HG03457 (cell line): Measurements from ENCODE around the gene CROCC.
"Not testable (repeated sequence)": the region's sequence is repeated elsewhere in the genome, so short reads cannot be mapped to it uniquely, and the experiment has no call there.

Experiments used
- ATAC-seq: cut with Tn5 transposase; IDR thresholded peaks from one replicate; pipeline ENCODE4 v1.9.1; 2021; ENCODE audit warnings: moderate number of reproducible peaks; ENCODE audit not compliant: unreplicated experiment

Gene CROCC

GRCh38 chr1:16921391-16922185 is at the start of gene CROCC:
CROCC (plus strand) TSS chr1:16921931; CDS start chr1:16922019, 88 bp downstream.
- ATAC-seq: no peak

DNA sequence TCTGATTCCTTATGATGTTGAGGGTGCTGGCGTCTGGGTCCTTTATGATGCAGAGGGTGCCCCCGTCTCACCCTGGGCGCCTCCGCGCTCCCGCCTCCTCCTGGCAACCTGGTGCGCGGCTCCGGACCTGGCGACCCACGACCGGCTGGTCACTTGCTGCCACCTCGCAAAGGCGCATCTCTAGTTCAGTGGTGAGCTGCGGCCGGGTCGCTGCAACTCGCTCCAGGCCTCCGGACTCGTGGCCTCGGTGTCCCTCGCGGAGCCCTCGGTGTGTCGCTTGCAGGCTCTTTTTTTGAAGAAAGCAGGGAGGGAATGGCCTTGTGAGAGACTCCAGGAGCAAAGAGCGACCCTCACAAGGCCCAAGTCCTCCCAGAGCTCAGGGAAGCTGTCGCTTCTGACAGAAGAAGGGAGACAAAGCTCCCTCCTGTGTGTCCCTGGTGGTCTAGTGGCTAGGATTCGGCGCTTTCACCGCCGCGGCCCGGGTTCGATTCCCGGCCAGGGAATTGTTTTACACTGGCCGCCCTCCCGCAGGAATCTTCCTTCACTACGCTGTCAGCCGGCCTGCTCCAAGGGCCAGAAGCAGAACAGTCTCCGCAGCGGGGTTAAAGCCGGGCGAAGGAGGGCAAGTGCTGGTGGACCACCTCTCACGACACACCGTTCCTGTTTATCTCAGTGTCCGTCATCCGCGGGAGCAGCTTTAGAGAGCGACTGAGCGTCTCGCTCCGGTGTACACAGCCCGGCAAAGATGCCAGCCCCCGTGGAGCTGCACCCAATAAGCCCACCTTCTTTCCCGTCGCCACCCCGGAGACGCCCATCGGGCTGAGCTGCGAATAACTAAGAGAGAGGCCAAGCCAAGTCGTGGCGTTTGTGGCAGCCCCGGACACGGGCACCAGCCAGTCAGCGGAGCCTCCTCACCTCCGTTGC is 49.3 kb upstream of the CROCC start:
- not testable (repeated sequence) for ATAC-seq

DNA sequence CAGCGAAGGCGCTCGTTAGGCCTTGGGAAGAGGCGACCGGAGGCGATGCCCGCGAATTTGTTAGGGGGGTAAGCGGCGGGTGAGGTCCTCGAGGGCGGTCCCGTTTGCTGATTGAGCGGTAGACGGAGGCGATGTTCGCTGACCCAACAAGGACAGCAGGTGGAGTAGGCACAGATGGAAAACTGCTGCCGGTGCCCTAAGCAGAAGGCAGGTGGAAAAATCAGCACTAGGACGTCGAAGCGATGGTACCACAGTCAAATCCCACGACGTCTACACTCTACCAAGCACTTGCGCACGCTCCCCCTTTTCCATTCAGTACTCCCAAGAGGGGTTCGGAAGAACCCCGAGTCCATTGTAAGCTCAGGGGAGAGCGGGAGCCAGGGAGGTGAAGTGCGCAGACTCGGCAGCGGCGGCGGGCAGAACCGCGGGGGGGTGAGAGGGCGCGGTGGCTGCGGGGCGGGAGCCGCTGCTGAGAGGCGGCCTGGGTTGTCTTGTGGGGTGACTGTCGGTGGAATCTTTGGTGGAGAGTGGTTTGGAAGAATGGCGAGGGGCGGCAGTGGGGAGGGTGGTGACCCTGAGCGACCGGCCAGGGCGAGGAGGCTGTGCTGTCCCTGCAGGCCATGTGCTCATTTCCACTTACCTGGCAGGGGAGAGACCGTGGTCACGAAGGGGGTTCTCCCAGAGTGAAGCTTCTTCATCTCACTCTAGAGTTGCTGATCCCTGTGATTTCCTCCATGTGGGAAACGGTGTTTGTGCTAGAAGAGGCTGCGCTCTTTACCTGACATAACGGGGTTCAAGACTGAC is 48.5 kb upstream of the CROCC start:
- not testable (repeated sequence) for ATAC-seq

GRCh38 chr1:16874968-16875765 is 46.6 kb upstream of the CROCC start:
- not testable (repeated sequence) for ATAC-seq

DNA sequence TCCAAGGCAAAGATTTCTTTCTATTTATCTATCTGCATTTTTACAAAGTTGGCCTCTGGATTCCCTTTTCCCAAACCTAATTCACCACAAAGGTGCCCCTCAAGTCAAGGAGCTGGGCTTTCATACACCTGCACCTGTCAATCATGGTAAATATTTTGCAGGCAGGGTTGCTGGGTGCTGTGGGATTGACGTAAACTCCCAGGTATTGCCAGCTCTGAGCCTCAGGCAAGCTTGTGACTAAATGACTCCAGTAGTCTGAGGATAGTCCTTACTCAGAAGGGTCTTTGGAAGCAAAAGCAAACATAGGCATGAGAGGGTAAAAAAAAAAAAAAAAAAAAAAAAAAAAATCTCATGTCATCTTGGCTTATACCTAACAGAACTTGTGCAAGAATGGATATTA is 40.0 kb upstream of the CROCC start:
- not testable (repeated sequence) for ATAC-seq

- ATAC-seq: no peak
These were observed 38.7 kb upstream of the CROCC start for GRCh38 chr1:16882986-16883385.

DNA sequence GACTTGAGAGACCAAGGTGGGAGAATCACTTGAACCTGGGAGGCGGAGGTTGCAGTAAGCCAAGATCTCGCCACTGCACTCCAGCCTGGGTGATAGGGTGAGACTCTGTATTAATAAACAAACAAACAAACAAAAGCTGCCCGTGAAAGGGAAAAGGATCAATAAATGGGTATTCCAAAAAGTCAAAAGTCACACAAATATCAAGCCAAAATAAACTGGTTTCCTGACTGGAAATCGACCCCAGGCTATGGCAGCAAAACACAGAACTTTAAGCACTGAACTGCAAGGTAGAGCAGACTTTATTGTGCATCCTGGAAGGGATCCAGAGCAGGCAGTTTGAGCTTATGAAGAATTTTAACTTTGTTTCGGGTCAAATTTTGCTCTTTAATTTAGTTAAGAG is 37.2 kb upstream of the CROCC start:
- ATAC-seq: not testable (repeated sequence)

- ATAC-seq: no peak
These were observed 34.7 kb upstream of the CROCC start for GRCh38 chr1:16886860-16887605.

DNA sequence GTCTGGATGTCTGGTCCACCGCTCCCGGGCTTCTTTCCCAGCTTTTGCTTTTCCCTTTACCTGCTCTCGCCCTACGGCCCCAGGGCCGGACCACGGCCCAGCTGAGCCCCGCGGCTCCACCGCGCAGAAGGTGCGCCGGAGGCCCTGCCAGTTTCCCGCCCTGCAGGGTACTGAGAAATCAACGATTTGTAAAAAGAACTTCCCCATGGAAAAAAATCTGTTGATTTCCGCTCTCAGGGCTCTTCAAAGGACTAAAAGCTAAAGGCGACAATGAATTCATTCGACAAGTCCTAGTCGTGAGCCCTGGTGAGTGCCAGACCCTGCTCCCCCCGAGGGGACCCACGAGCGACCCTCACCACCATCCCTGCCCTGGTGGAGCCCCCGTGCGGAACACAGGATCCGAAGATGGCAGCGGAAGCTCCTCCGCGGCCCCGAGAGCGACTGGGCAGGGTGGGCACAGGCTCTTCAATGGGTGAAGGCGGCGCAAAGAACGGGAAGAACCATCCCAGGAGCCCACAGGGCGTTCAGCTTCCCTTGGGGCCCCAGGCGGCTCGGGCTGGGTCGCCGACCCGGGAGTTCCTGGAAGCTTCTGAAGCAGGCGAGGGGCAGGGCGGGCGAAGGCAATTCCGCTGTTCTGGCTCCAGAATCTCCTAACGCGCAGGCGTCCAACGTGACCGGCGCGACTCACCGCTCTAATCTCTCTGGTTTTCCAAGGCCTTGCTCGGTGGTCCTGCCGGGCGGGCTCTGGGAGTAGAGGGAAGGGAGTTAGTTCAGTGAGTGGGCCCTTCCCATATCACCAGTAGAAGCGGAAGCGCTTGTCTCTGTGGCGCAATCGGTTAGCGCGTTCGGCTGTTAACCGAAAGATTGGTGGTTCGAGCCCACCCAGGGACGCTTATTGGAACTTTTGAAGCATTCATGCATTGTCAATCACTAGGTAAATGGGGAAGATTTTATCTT is 32.6 kb upstream of the CROCC start:
- no peak for ATAC-seq

GRCh38 chr1:16890539-16891021 is 31.2 kb upstream of the CROCC start:
- not testable (repeated sequence) for ATAC-seq

DNA sequence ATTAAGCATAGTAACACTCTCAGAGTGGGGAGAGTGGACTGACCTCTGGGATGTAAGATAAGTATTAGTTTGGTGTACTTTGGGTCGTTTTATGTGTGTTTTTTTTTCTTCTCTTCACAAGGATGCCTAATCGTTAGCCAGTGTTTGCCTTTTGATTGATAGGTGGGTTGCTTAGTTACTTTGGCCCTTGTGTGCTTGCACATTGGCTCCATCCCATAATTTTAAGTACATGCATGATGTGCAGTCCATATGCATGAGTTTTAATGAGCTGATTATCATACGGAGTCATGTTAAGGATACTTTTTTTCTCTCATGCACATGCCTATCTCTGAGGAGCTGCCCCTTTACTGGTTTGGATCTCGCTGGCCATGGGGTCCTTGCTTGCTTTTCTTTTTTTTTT is 30.7 kb upstream of the CROCC start:
- not testable (repeated sequence) for ATAC-seq

GRCh38 chr1:16892978-16893525 is 28.7 kb upstream of the CROCC start:
- not testable (repeated sequence) for ATAC-seq

DNA sequence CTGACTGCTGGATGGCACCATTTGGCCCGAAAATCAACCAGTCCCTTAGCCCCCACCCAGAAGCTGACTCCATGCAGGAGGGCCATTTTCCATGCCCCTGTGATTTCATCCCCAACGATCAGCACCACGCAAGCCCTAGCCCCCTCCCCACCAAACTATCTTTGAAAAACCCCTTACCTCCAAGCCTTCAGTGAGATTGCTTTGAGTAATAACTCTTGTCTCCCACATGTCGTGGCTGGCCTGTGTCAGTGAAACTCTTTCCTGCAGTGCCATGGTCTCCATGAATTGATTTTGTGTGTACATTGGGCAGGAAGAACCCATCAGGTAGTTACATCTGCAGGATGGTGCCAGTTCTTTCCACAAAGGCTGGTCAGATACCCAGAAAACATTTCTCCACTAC is 27.9 kb upstream of the CROCC start:
- not testable (repeated sequence) for ATAC-seq

DNA sequence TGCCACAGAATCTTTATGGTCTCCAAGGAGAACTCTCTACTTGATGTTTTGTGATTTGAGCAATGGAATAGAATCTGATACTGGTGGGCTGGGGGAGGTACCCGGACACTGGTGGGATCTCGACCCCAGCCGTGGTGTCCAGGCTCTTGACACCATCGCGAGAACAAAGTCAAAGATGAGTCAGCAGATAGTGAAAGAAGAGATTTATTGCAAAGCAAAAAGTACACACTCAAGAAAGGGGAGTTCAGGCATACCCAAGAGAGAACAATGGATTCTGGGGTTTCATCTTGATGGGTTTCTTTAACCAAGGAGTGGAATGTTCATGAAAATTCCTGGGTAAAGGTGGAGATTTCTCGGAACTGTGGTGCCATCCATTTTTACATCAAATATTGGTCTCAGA is 27.4 kb upstream of the CROCC start:
- ATAC-seq: not testable (repeated sequence)

DNA sequence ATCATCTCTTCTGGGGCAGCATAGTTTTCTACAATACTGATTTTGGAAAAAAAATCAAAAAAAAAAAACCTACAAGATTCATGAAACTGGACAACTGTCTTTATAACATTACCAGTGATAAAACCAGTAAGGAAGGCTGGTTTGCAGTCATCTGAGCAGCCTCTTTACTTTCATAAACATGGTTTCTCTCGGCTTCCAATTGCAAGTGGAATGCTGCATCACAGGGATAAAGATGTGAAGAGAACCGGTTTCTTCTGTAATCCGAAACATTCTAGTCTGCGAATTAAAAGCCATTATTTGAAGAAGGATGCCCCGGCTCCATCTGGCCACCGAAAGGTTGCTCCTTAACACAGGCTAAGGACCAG is 26.5 kb upstream of the CROCC start:
- ATAC-seq: not testable (repeated sequence)

DNA sequence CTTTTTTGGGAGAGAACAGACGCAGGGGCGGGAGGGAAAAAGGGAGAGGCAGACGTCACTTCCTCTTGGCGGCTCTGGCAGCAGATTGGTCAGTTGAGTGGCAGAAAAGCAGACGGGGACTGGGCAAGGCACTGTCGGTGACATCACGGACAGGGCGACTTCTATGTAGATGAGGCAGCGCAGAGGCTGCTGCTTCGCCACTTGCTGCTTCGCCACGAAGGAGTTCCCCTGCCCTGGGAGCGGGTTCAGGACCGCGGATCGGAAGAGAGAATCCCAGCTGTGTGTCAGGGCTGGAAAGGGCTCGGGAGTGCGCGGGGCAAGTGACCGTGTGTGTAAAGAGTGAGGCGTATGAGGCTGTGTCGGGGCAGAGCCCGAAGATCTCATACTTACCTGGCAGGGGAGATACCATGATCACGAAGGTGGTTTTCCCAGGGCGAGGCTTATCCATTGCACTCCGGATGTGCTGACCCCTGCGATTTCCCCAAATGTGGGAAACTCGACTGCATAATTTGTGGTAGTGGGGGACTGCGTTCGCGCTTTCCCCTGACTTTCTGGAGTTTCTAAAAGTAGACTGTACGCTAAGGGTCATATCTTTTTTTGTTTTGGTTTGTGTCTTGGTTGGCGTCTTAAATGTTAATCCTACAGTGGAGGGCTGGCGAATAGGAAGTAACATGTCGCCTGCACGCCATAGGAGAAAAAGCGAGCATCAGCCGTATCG is 26.0 kb upstream of the CROCC start, which contains the start of gene RNU1-2:
RNU1-2 (plus strand) TSS at position 383 of the 718 bp plus-strand sequence.
- peak; percentile 98 for ATAC-seq
